SW 1271 (cell line): ENCODE data around the gene CCNT2.
"Not testable (repeated sequence)": the region's sequence is repeated elsewhere in the genome, so short reads cannot be mapped to it uniquely, and the experiment has no call there.

Source experiments
- DNase-seq, 2 experiments: peaks; one replicate each; lab custom pipeline; 2025; lab: John Stamatoyannopoulos, UW

Gene CCNT2

GRCh38 chr2:134975281-134976009 lies 56.8 kb downstream of the CCNT2 start:
- no peak for DNase-seq

GRCh38 chr2:134976074-134976702 lies 57.6 kb downstream of the CCNT2 start:
- no peak for DNase-seq

- not testable (repeated sequence) for DNase-seq
These were observed 58.5 kb downstream of the CCNT2 start for GRCh38 chr2:134977104-134977503.

- no peak for DNase-seq
These were observed 60.6 kb downstream of the CCNT2 start for GRCh38 chr2:134979221-134979620.

- no peak for DNase-seq
These were observed 62.0 kb downstream of the CCNT2 start for GRCh38 chr2:134980639-134981038.

GRCh38 chr2:134982603-134983002 lies 64.0 kb downstream of the CCNT2 start:
- no peak for DNase-seq

GRCh38 chr2:134985061-134985460 lies 66.4 kb downstream of the CCNT2 start:
- DNase-seq = no peak

GRCh38 chr2:134988994-134989605 lies 70.5 kb downstream of the CCNT2 start:
- peak in 1 of 2 experiments; percentile 61 for DNase-seq

GRCh38 chr2:134999521-134999920 lies 80.9 kb downstream of the CCNT2 start:
- DNase-seq = no peak

- no peak for DNase-seq
These were observed 84.2 kb downstream of the CCNT2 start for GRCh38 chr2:135002836-135003235.

- DNase-seq = peak; percentile 15 to 57
These were observed 85.6 kb downstream of the CCNT2 start for GRCh38 chr2:135004005-135004746.

GRCh38 chr2:135005753-135006152 lies 87.1 kb downstream of the CCNT2 start:
- DNase-seq = no peak
